ENCODE results near the gene PARP15.
"Not testable (repeated sequence)": the region's sequence is repeated elsewhere in the genome, so short reads cannot be mapped to it uniquely, and the experiment has no call there.

PARP15 gene

GRCh38 chr3:122671553-122671952 lies 94.1 kb downstream of the PARP15 start:
- DNase-seq, result no peak

- no peak for DNase-seq
Measured at GRCh38 chr3:122674339-122674738, 96.9 kb downstream of the PARP15 start.

- no peak for DNase-seq
Measured at GRCh38 chr3:122676759-122677158, 99.3 kb downstream of the PARP15 start.

- DNase-seq, result no peak
Measured at GRCh38 chr3:122677216-122677615, 99.8 kb downstream of the PARP15 start.

GRCh38 chr3:122678506-122678905 lies 101.1 kb downstream of the PARP15 start:
- DNase-seq, result no peak

GRCh38 chr3:122679085-122679881 lies 101.8 kb downstream of the PARP15 start:
- peak; percentile 81 for DNase-seq

GRCh38 chr3:122679882-122680474 lies 102.5 kb downstream of the PARP15 start:
- no peak for DNase-seq

- peak; percentile 59 for DNase-seq
Measured at GRCh38 chr3:122680475-122681283, 103.2 kb downstream of the PARP15 start, which contains the start of gene PARP14. Gene PARP14 (plus strand): TSS chr3:122680839. CDS start chr3:122680884, 45 bp downstream.

GRCh38 chr3:122681284-122681973 lies 104.0 kb downstream of the PARP15 start:
- DNase-seq, result no peak

GRCh38 chr3:122681974-122682409 lies 104.5 kb downstream of the PARP15 start:
- no peak for DNase-seq

- not testable (repeated sequence) for DNase-seq
Measured at GRCh38 chr3:122682778-122683411, 105.4 kb downstream of the PARP15 start.

- no peak for DNase-seq
Measured at GRCh38 chr3:122687298-122687697, 109.8 kb downstream of the PARP15 start.

Data from stimulated activated CD4-positive, alpha-beta T cell treated with anti-CD3 and anti-CD28 coated beads, Interleukin-1b, Interleukin-23, amount 100 ng/mL, for 48 hours (primary cell).